ENCODE results near the gene NSF.
"Not testable (repeated sequence)": the region's sequence is repeated elsewhere in the genome, so short reads cannot be mapped to it uniquely, and the experiment has no call there.

DNA sequence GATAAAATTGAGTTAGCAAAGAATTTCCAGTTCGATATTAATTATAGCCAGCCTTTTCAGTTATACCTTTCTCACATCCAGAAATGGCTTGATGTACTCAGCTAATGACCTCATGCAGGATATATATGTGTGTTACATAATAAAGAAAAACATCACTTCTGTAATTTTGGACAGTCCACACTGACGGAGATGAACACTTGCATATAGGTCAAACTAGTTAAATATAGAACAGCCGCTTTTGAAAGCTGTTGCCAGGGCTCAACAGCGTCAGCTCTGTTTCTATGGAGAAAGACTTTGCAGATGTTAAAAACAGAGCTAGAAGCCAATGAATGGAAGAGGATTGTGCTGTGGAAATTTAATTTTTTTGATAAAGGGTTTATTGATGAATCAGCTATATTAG, 94.8 kb downstream of the NSF start:
- TF ChIP-seq CTCF, POLR2A (IDR thresholded peaks at IDR 0.05): not testable (repeated sequence)

Data from adrenal gland (tissue), 5 donors.